GM23338 (cell line): ENCODE data around the gene SSNA1. TPM values are rescaled to one million over a fixed set of nuclear protein-coding genes. Genes with fewer than 3 reads are reported as not detected.

Experiments used
- ATAC-seq: fragments of 200-7000 bp; cut with Tn5 transposase; 3 replicates; pipeline ENCODE4 v1.9.1; 2020
- DNase-seq: peaks from one replicate; pipeline ENCODE4 v3.0.0-alpha.2; 2015; ENCODE audit warnings: low spot score
- H2AFZ ChIP-seq: fragments of 200-600 bp; sonication (generic); 2 replicates; pipeline ENCODE4 v1.8.0; 2016; ENCODE audit warnings: antibody characterized with exemption, mild to moderate bottlenecking, moderate library complexity
- H3F3A ChIP-seq: fragments of 200-600 bp; sonication (generic); replicated peaks from 2 replicates; pipeline ENCODE4 v1.8.0; 2017; ENCODE audit warnings: antibody characterized with exemption, mixed run types, low read depth
- H3K27ac ChIP-seq: fragments of 200-600 bp; sonication (generic); 2 replicates; pipeline ENCODE4 v1.6.1; 2016; ENCODE audit warnings: low read depth
- H3K27me3 ChIP-seq: fragments of 200-600 bp; sonication (generic); 2 replicates; pipeline ENCODE4 v1.8.0; 2016; ENCODE audit warnings: mild to moderate bottlenecking, mixed run types, moderate library complexity; ENCODE audit not compliant: insufficient read depth
- H3K36me3 ChIP-seq: fragments of 200-600 bp; sonication (generic); 2 replicates; pipeline ENCODE4 v1.8.0; 2016; ENCODE audit warnings: mild to moderate bottlenecking; ENCODE audit not compliant: insufficient read depth
- H3K4me1 ChIP-seq: fragments of 200-600 bp; sonication (generic); 2 replicates; pipeline ENCODE4 v1.8.0; 2016; ENCODE audit warnings: mild to moderate bottlenecking, moderate library complexity; ENCODE audit not compliant: insufficient read depth
- H3K4me2 ChIP-seq: fragments of 200-600 bp; sonication (generic); 2 replicates; pipeline ENCODE4 v1.7.1; 2017; ENCODE audit warnings: mixed run types
- H3K4me3 ChIP-seq: fragments of 200-600 bp; sonication (generic); 2 replicates; pipeline ENCODE4 v1.6.1; 2016; ENCODE audit warnings: mixed run types
- H3K79me2 ChIP-seq: fragments of 200-600 bp; sonication (generic); replicated peaks from 2 replicates; pipeline ENCODE4 v1.8.0; 2017; ENCODE audit warnings: mild to moderate bottlenecking; ENCODE audit not compliant: insufficient read depth
- H3K9me2 ChIP-seq: fragments of 200-600 bp; sonication (generic); 2 replicates; pipeline ENCODE4 v1.8.0; 2017; ENCODE audit not compliant: insufficient read depth
- H4K20me1 ChIP-seq: fragments of 200-600 bp; sonication (generic); replicated peaks from 2 replicates; pipeline ENCODE4 v1.8.0; 2017; ENCODE audit warnings: mild to moderate bottlenecking; ENCODE audit not compliant: insufficient read depth
- H3K27ac Mint-ChIP-seq: 2 replicates; pipeline ENCODE4 v1.8.0; 2020; ENCODE audit warnings: inconsistent platforms, mild to moderate bottlenecking, moderate library complexity, mixed read lengths
- H3K27me3 Mint-ChIP-seq: 3 replicates; pipeline ENCODE4 v1.8.0; 2022; ENCODE audit warnings: low read depth, mild to moderate bottlenecking, moderate library complexity, mixed read lengths, inconsistent platforms; ENCODE audit not compliant: insufficient read depth, poor library complexity
- H3K36me3 Mint-ChIP-seq: 3 replicates; pipeline ENCODE4 v1.8.0; 2021; ENCODE audit warnings: low read depth, mild to moderate bottlenecking, inconsistent platforms, moderate library complexity, mixed read lengths
- H3K4me1 Mint-ChIP-seq: 3 replicates; pipeline ENCODE4 v1.8.0; 2020; ENCODE audit warnings: mild to moderate bottlenecking, inconsistent platforms, mixed read lengths
- H3K4me3 Mint-ChIP-seq: 3 replicates; pipeline ENCODE4 v1.8.0; 2021; ENCODE audit warnings: moderate library complexity, mild to moderate bottlenecking, inconsistent platforms, mixed read lengths
- H3K9me3 Mint-ChIP-seq: 3 replicates; pipeline ENCODE4 v1.8.0; 2020; ENCODE audit warnings: moderate library complexity, mild to moderate bottlenecking, inconsistent platforms, mixed read lengths
- CREB1 ChIP-seq: fragments of 250-450 bp; sonication (Bioruptor Pico); IDR thresholded peaks from 2 replicates; pipeline ENCODE4 v1.5.0; 2020; ENCODE audit warnings: low read depth, mild to moderate bottlenecking, moderate library complexity
- ETS1 ChIP-seq: IDR thresholded peaks from 2 replicates; pipeline ENCODE4 v1.6.1; 2016; ENCODE audit warnings: antibody characterized with exemption
- NANOG ChIP-seq: IDR thresholded peaks from 2 replicates; pipeline ENCODE4 v1.6.1; 2016; ENCODE audit warnings: antibody characterized with exemption, borderline replicate concordance
- REST ChIP-seq: IDR thresholded peaks from one replicate; pipeline ENCODE4 v1.6.1; 2018; ENCODE audit warnings: antibody characterized with exemption; ENCODE audit not compliant: unreplicated experiment
- STAT1 ChIP-seq: IDR thresholded peaks from one replicate; pipeline ENCODE4 v1.6.1; 2016; ENCODE audit warnings: antibody characterized with exemption; ENCODE audit not compliant: unreplicated experiment
- ZNF114 ChIP-seq: fragments of 250-450 bp; sonication (Bioruptor Pico); IDR thresholded peaks from 2 replicates; pipeline ENCODE4 v1.5.0; 2020; ENCODE audit warnings: mild to moderate bottlenecking, moderate library complexity
- polyA plus RNA-seq: library from polyadenylated mRNA; unstranded; fragments of >200 nt; fragmentation: Nextera tagmentation; extraction: Ambion mirVana; gene quantifications from 2 replicates; pipeline ENCODE4 v1.2.1, GENCODE V29; 2016
- total RNA-seq: library from RNA; depleted of rRNA; stranded (reverse); fragments of >200 nt; shearing (Covaris generic); gene quantifications from 2 replicates; pipeline ENCODE4 v1.2.3, GENCODE V29; 2014
- TF ChIP-seq, protein P1 (sequence below), 2 experiments: fragments of 200-600 bp in 1 of 2; sonication (generic) in 1 of 2; conservative IDR thresholded peaks; 2 replicates each; pipeline versions ENCODE4 v1.5.1 to v1.6.1; 2016 to 2017; ENCODE audit warnings: antibody characterized with exemption in 2 of 2, low read depth in 2 of 2, mild to moderate bottlenecking in 2 of 2, moderate library complexity in 1 of 2

Gene SSNA1
- total and polyA plus RNA-seq, 2 experiments from 2014 or later = 132 to 154 TPM

DNA sequence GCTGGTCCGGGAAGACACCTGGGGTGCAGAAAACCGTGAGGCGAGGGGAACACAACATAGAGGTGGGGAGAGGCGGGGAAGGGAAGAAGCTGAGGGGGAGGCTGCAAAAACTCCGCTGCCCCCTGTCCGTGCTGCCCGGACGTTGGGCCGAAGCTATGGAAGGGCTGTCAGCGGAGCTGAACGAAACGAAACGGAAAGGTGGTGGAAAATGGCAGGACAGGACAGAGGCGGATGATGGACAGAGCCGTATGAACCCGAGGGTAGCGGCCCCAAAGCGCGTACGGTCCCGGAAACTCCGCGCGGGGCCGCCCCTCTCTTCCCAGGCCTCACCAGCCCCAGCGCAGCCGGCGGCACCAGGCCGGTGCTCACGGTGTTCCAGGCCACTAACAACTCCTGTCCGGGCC, 388 bp upstream of the SSNA1 start (continued):
- no peak for TF ChIP-seq ETS1
- TF ChIP-seq, protein P1, sequence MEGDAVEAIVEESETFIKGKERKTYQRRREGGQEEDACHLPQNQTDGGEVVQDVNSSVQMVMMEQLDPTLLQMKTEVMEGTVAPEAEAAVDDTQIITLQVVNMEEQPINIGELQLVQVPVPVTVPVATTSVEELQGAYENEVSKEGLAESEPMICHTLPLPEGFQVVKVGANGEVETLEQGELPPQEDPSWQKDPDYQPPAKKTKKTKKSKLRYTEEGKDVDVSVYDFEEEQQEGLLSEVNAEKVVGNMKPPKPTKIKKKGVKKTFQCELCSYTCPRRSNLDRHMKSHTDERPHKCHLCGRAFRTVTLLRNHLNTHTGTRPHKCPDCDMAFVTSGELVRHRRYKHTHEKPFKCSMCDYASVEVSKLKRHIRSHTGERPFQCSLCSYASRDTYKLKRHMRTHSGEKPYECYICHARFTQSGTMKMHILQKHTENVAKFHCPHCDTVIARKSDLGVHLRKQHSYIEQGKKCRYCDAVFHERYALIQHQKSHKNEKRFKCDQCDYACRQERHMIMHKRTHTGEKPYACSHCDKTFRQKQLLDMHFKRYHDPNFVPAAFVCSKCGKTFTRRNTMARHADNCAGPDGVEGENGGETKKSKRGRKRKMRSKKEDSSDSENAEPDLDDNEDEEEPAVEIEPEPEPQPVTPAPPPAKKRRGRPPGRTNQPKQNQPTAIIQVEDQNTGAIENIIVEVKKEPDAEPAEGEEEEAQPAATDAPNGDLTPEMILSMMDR (conservative IDR thresholded peaks at IDR 0.05; ENCODE audit: low read depth in 2 of 2) = no peak

GRCh38 chr9:137189297-137190295, 1.1 kb downstream of the SSNA1 start:
- no peaks in the 10 kb centered on the region for H3K9me3 Mint-ChIP-seq
- no peak for TF ChIP-seq CREB1 (CRISPR knock-in tag)
- no peak for TF ChIP-seq NANOG
- no peak for TF ChIP-seq ZNF114 (CRISPR knock-in tag)
- TF ChIP-seq, protein P1 (conservative IDR thresholded peaks at IDR 0.05; ENCODE audit: low read depth in 2 of 2) = no peak
- no peak for TF ChIP-seq STAT1
- no peak for TF ChIP-seq REST

More at GRCh38 chr9:137189297-137190295, 1.1 kb downstream of the SSNA1 start:
- peaks cover 26% of the 10 kb centered on the region for H3K79me2 ChIP-seq
- 0 out of 2 replicates have a peak, but pooled peaks cover 4% of the 10 kb centered on the region for H3F3A ChIP-seq
- H3K4me3 ChIP-seq = peak overlapping the region; percentile 94
- DNase-seq (no peak), ATAC-seq (no peak)
- Mint-ChIP-seq H3K4me3 (peak overlapping the region; percentile 90), H3K27me3 (peaks cover 13% of the 10 kb centered on the region), H3K27ac (peak overlapping the region; percentile 95), H3K36me3 (peaks cover 5% of the 10 kb centered on the region), H3K4me1 (peaks cover 9% of the 10 kb centered on the region)
- H3K4me1 ChIP-seq = peaks cover 13% of the 10 kb centered on the region
- H3K36me3 ChIP-seq = no peaks in the 10 kb centered on the region
- no peaks in the 10 kb centered on the region for H3K9me2 ChIP-seq
- peaks cover 5% of the 10 kb centered on the region; the same call in 1 of the 2 replicates for H4K20me1 ChIP-seq
- H2AFZ ChIP-seq = no peak overlapping the region
- peak overlapping the region; percentile 93 for H3K4me2 ChIP-seq
- H3K27me3 ChIP-seq = no peaks in the 10 kb centered on the region
- no peak overlapping the region for H3K27ac ChIP-seq
